Neural cell (in vitro differentiated cells): ENCODE data around the gene NOP16. TPM values are rescaled to one million over a fixed set of nuclear protein-coding genes. Genes with fewer than 3 reads are reported as not detected.

Experiments used
- H2AFZ ChIP-seq: fragments of 200-600, 300-800 bp; sonication (generic), shearing (Covaris generic); 2 replicates; pipeline ENCODE4 v1.6.0; 2014; ENCODE audit warnings: low read depth, mild to moderate bottlenecking, antibody characterized with exemption, low read length, moderate library complexity
- H3F3A ChIP-seq: fragments of 200-600 bp; shearing (Covaris generic); 2 replicates; pipeline ENCODE4 v1.6.1; 2016; ENCODE audit warnings: mild to moderate bottlenecking, moderate library complexity, mixed read lengths, antibody characterized with exemption, low read length; ENCODE audit not compliant: insufficient read depth, poor library complexity, severe bottlenecking
- H3K27ac ChIP-seq: fragments of 200-600, 300-800 bp; sonication (generic), shearing (Covaris generic); 2 replicates; pipeline ENCODE4 v1.5.1; 2014; ENCODE audit warnings: mild to moderate bottlenecking, low read length, moderate library complexity
- H3K27me3 ChIP-seq: fragments of 300-800, 200-600 bp; sonication (generic), shearing (Covaris generic); 2 replicates; pipeline ENCODE4 v1.6.0; 2014; ENCODE audit warnings: mild to moderate bottlenecking, low read depth, low read length, moderate library complexity; ENCODE audit not compliant: insufficient read depth
- H3K36me3 ChIP-seq: fragments of 300-800, 200-600 bp; sonication (generic), shearing (Covaris generic); 2 replicates; pipeline ENCODE4 v1.5.1; 2014; ENCODE audit warnings: mild to moderate bottlenecking, antibody characterized with exemption, low read length, moderate library complexity; ENCODE audit not compliant: insufficient read depth
- H3K4me2 ChIP-seq: fragments of 300-800, 200-600 bp; sonication (generic), shearing (Covaris generic); 2 replicates; pipeline ENCODE4 v1.6.0; 2014; ENCODE audit warnings: mild to moderate bottlenecking, low read length
- H3K4me3 ChIP-seq: fragments of 300-800, 200-600 bp; sonication (generic), shearing (Covaris generic); 2 replicates; pipeline ENCODE4 v1.5.1; 2014; ENCODE audit warnings: mild to moderate bottlenecking, low read length, moderate library complexity
- H3K79me2 ChIP-seq: fragments of 200-600 bp; shearing (Covaris generic); replicated peaks from 2 replicates; pipeline ENCODE4 v1.6.0; 2014; ENCODE audit warnings: mild to moderate bottlenecking, low read length, moderate library complexity; ENCODE audit not compliant: insufficient read depth
- H3K9ac ChIP-seq: fragments of 300-800, 200-600 bp; sonication (generic), shearing (Covaris generic); 2 replicates; pipeline ENCODE4 v1.6.1; 2016; ENCODE audit warnings: mild to moderate bottlenecking, low read length, mixed read lengths
- H3K9me2 ChIP-seq: fragments of 200-600 bp; shearing (Covaris generic); 2 replicates; pipeline ENCODE4 v1.6.1; 2016; ENCODE audit warnings: mild to moderate bottlenecking, low read length, mixed read lengths; ENCODE audit not compliant: insufficient read depth
- H3K9me3 ChIP-seq: fragments of 200-600, 300-800 bp; sonication (generic), shearing (Covaris generic); 2 replicates; pipeline ENCODE4 v1.6.1; 2016; ENCODE audit warnings: mild to moderate bottlenecking, mixed run types, low read length, moderate library complexity, mixed read lengths
- H4K20me1 ChIP-seq: fragments of 200-600 bp; shearing (Covaris generic); 2 replicates; pipeline ENCODE4 v1.6.1; 2016; ENCODE audit warnings: mild to moderate bottlenecking, mixed run types; ENCODE audit not compliant: insufficient read depth
- CTCF ChIP-seq: fragments of 450-650 bp; IDR thresholded peaks from 2 replicates; pipeline ENCODE4 v1.5.1; 2014; ENCODE audit warnings: antibody characterized with exemption, mild to moderate bottlenecking, moderate library complexity; ENCODE audit not compliant: poor library complexity, severe bottlenecking
- EP300 ChIP-seq: fragments of 450-650 bp; conservative IDR thresholded peaks from 2 replicates; pipeline ENCODE4 v1.6.1; 2014; ENCODE audit warnings: antibody characterized with exemption, mild to moderate bottlenecking, moderate library complexity; ENCODE audit not compliant: poor library complexity, severe bottlenecking
- EZH2 ChIP-seq: fragments of 200-600, 300-800 bp; shearing (Covaris generic), sonication (generic); IDR thresholded peaks from 2 replicates; pipeline ENCODE4 v1.6.1; 2014; ENCODE audit warnings: antibody characterized with exemption, low read length, borderline replicate concordance, mild to moderate bottlenecking; ENCODE audit not compliant: insufficient read depth, poor library complexity, severe bottlenecking
- MXI1 ChIP-seq: fragments of 450-650 bp; conservative IDR thresholded peaks from 2 replicates; pipeline ENCODE4 v1.6.1; 2014; ENCODE audit warnings: antibody characterized with exemption, mild to moderate bottlenecking; ENCODE audit not compliant: poor library complexity, severe bottlenecking
- POLR2AphosphoS5 ChIP-seq: IDR thresholded peaks from 2 replicates; pipeline ENCODE4 v1.6.1; 2012
- RAD21 ChIP-seq: fragments of 450-650 bp; conservative IDR thresholded peaks from 2 replicates; pipeline ENCODE4 v1.6.1; 2014; ENCODE audit warnings: antibody characterized with exemption, mild to moderate bottlenecking, moderate library complexity
- REST ChIP-seq: IDR thresholded peaks from 2 replicates; pipeline ENCODE4 v1.6.1; 2012; ENCODE audit warnings: borderline replicate concordance
- SMC3 ChIP-seq: fragments of 450-650 bp; conservative IDR thresholded peaks from 2 replicates; pipeline ENCODE4 v1.6.1; 2014; ENCODE audit warnings: antibody characterized with exemption, mild to moderate bottlenecking, moderate library complexity; ENCODE audit not compliant: poor library complexity
- TAF1 ChIP-seq: IDR thresholded peaks from 2 replicates; pipeline ENCODE4 v1.6.1; 2012; ENCODE audit warnings: low read depth
- polyA plus RNA-seq: library from polyadenylated mRNA; depleted of rRNA; stranded (reverse); fragments of >200 nt; gene quantifications from 2 replicates; pipeline ENCODE4 v1.2.3, GENCODE V29; 2014

NOP16 gene
- polyA plus RNA-seq, 1 donor from 2014 or later: 23.9 TPM

- Histone ChIP-seq H3K4me3 (peak within 1 kb of the TSS; percentile 95), H3K9ac (peak within 1 kb of the TSS; percentile 88), H4K20me1 (no peaks in the 10 kb centered on the region), H2AFZ (peak within 1 kb of the TSS; percentile 21), H3K79me2 (peaks cover 4% of the 10 kb centered on the region), H3K9me2 (no peaks in the 10 kb centered on the region), H3K36me3 (no peaks in the 10 kb centered on the region), H3K4me2 (peak within 1 kb of the TSS; percentile 78), H3K27ac (peak within 1 kb of the TSS; percentile 71), H3F3A (no peaks in the 10 kb centered on the region), H3K27me3 (no peaks in the 10 kb centered on the region), H3K9me3 (no peaks in the 10 kb centered on the region)
- TF ChIP-seq REST (peak; percentile 25), SMC3 (peak; percentile 89), RAD21 (peak; percentile 95), POLR2AphosphoS5 (peak; percentile 95), CTCF (peak; percentile 98), TAF1 (peak; percentile 60), EZH2 (no peak), MXI1 (peak; percentile 77), EP300 (peak; percentile 81)
These were observed 27.8 kb upstream of the NOP16 start, which contains the start of gene CLTB for GRCh38 chr5:176415952-176416924. Gene CLTB, minus strand, starts transcription at chr5:176416539. Its CDS starts 176 bp downstream, at chr5:176416363.

GRCh38 chr5:176415240-176415951, 27.0 kb upstream of the NOP16 start:
- H3K9me3 ChIP-seq: no peaks in the 10 kb centered on the region
- H3K4me3 ChIP-seq: peak overlapping the region; percentile 95
- H2AFZ ChIP-seq: peak overlapping the region; percentile 21
- peak overlapping the region; percentile 71 for H3K27ac ChIP-seq
- TF ChIP-seq MXI1 (no peak), REST (no peak), EZH2 (no peak), CTCF (no peak), RAD21 (no peak), POLR2AphosphoS5 (no peak), EP300 (no peak), TAF1 (no peak), SMC3 (no peak)
- H3K79me2 ChIP-seq: peaks cover 4% of the 10 kb centered on the region
- H3K36me3 ChIP-seq: no peaks in the 10 kb centered on the region
- H3K4me2 ChIP-seq: peak overlapping the region; percentile 78
- no peaks in the 10 kb centered on the region for H3K9me2 ChIP-seq
- H4K20me1 ChIP-seq: no peaks in the 10 kb centered on the region
- H3K9ac ChIP-seq: peak overlapping the region; percentile 88
- H3K27me3 ChIP-seq: no peaks in the 10 kb centered on the region
- H3F3A ChIP-seq: no peaks in the 10 kb centered on the region
